Stimulated activated CD8-positive, alpha-beta memory T cell treated with anti-CD3 and anti-CD28 coated beads, Interleukin-4, amount 100 ng/mL, for 48 hours (primary cell): ENCODE data around the gene PRKCZ.

Experiments used
- DNase-seq: peaks from one replicate; pipeline ENCODE4 v3.0.0-alpha.2; 2020

PRKCZ gene

DNA sequence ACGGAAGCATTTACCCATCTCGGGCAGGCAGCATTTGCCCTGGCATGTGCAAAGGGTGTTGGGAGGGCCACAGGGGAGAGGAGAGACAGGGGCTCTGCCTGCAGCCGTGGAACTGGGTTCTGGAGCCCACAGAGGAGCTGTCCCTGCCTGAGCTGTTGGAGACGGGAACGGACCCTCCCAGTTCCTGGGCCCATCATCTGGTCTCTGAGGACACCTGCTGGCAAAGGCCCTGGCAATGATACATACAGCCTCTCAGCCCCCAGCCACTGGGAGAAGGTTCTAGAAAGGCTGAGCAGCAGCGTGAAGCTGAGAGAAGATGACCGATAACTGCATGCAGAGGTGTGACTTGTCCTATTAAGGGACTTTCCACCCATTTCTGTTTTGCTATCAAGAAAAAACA, 113.0 kb downstream of the PRKCZ start:
- DNase-seq = no peak

- DNase-seq = no peak
These were observed 115.4 kb downstream of the PRKCZ start for GRCh38 chr1:2165646-2166045.

- no peak for DNase-seq
These were observed 116.0 kb downstream of the PRKCZ start for GRCh38 chr1:2166254-2166653.

- DNase-seq = no peak
These were observed 116.5 kb downstream of the PRKCZ start for GRCh38 chr1:2166695-2167094.

- no peak for DNase-seq
These were observed 117.9 kb downstream of the PRKCZ start for GRCh38 chr1:2168090-2168489.

GRCh38 chr1:2168535-2168934, 118.3 kb downstream of the PRKCZ start:
- no peak for DNase-seq

GRCh38 chr1:2169200-2169836, 119.1 kb downstream of the PRKCZ start:
- no peak for DNase-seq

DNA sequence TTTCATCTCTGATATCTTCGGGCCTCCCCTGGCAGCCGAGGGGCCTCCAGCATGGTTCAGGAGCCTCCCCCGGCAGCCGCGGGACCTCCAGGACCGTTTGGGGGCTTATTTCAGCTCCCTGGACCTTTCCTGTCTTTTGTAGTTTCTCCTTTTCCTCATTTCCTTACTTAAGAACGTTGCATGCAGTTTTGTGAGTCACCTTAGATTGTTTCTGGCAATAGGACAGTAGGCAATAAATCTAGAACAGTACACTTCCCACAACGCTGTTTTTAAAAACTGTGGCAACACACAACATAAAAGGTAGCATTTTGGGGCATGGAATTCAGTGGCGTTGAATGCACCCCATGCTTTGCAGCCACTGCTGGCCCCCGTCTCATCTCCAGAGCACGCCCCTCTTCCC, 120.0 kb downstream of the PRKCZ start:
- no peak for DNase-seq

- no peak for DNase-seq
These were observed 121.8 kb downstream of the PRKCZ start for GRCh38 chr1:2172012-2172411.

GRCh38 chr1:2172551-2173146, 122.4 kb downstream of the PRKCZ start:
- DNase-seq = no peak

GRCh38 chr1:2173546-2174347, 123.5 kb downstream of the PRKCZ start:
- no peak for DNase-seq

DNA sequence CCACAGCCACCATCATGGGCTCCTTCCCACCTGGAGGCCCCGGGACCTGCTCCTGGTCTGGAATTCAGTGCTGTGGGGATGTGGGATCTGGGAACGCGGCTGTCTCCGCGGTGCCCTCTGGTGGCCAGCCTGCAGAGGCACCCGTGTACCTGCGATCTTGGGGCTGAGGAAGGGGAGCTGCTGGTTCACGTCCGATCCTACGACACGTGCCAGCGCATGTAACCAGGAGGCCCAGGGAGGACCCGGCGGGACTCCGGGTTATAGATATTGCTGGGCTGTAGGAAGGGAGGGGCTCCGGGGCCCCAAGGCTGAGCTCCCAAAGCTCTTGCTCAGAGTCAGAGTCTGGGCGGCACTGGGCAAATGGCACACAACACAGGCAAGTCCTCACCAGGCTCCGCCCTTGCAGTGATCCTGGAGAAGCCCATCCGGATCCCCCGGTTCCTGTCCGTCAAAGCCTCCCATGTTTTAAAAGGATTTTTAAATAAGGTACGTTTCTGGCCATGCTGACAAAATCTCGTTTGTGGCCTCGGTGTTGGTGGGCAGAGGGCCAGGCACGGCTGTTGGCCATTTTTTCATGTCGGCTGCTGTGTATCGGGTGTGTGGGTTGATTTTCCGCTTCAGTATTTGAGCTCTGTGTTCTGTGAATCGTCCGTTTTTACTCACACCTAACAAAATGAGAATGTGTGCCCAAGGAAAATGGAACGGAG, 124.3 kb downstream of the PRKCZ start:
- peak; percentile 62 for DNase-seq

- no peak for DNase-seq
These were observed 124.8 kb downstream of the PRKCZ start for GRCh38 chr1:2175055-2175414.

GRCh38 chr1:2175681-2176454, 125.7 kb downstream of the PRKCZ start:
- no peak for DNase-seq

GRCh38 chr1:2176615-2177014, 126.4 kb downstream of the PRKCZ start:
- no peak for DNase-seq

- no peak for DNase-seq
These were observed 127.3 kb downstream of the PRKCZ start for GRCh38 chr1:2177541-2177940.

GRCh38 chr1:2177946-2178538, 127.8 kb downstream of the PRKCZ start:
- no peak for DNase-seq

- no peak for DNase-seq
These were observed 128.7 kb downstream of the PRKCZ start for GRCh38 chr1:2178875-2179274.

DNA sequence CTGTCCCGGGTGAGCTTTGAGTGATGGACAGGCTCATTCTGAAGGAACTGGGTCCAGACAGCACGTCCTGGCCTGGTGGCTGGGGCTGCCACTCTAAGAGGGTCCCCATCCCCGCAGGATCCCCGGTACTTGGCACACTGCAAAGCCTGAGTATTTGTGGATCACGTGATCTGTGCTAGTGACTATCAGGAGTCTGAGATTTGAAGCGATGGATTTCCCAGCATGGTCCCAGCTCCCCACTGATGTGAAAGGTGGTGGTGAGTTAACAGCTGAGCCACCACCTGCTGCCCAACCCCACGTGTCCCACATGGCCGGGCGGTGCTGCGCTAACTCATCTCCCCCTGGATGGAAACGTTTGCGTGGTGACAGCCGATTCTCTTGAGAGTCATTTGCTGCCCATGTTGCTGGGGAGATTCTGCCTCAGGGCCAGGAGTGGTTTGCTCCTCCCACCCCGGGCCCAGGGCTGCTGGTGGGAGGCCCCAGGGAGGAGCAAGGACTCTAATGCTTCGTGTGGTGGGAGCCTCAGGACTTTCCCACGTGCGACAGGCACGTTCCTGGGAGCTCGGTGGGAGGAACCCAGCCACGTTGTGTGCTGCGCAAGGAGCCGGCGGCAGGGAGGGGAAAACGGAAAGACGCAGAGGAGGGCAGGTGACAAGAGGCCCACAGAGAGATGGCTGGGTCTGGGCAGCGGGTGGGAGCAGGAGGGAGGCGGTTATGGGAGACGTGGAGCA, 129.2 kb downstream of the PRKCZ start:
- no peak for DNase-seq

DNA sequence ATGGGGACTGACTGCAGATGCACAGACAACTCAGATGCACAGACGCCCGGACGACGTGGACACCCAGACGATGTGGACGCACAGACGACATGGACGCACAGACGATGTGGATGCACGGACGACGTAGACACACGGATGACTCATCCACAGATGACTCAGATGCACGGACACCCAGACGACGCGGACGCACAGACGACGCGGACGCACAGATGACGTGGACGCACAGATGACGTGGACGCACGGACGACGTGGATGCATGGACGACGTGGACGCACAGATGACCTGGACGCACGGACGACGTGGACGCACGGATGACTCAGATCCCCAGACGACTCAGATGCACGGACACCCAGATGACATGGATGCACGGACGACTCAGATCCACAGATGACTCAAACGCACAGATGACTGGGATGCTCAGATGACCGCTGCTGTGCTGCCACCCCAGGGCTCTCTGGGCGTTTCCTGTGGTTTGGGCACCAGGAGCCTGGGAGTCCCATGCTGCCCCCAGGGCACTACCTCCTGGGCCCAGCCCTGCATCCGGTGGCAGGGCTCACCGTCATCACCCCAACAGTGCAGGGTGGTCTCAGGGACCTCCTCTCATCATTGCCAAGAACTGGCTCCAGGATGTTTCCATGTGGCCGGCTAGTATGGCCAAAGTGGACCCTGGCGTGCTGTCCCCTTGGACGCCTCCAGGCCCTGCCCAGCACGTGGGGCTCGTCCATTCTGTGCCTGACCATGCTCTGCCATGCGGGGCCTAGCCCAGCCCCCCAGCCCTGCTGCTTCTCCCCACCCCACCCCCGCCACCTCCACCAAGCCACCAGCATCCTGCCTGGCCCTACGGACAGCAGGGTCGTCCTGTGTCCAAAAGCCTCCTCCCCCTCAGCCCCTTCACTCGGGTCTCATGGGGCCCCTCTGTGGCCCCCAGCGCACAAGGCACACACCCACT, 130.4 kb downstream of the PRKCZ start:
- no peak for DNase-seq

GRCh38 chr1:2181271-2181670, 131.1 kb downstream of the PRKCZ start:
- DNase-seq = no peak
